Ishikawa (cell line): ENCODE results near the gene TRMT10B.

Source experiments
- CEBPB ChIP-seq: IDR thresholded peaks from 2 replicates; pipeline ENCODE4 v1.6.1; 2012
- CREB1 ChIP-seq: IDR thresholded peaks from 2 replicates; pipeline ENCODE4 v1.6.1; 2012; ENCODE audit warnings: low read depth
- EGR1 ChIP-seq: IDR thresholded peaks from 2 replicates; pipeline ENCODE4 v1.6.1; 2012
- EP300 ChIP-seq: IDR thresholded peaks from 2 replicates; pipeline ENCODE4 v1.6.1; 2012; ENCODE audit warnings: borderline replicate concordance
- FOXM1 ChIP-seq: IDR thresholded peaks from 2 replicates; pipeline ENCODE4 v1.6.1; 2012; ENCODE audit warnings: low read depth, borderline replicate concordance
- MAX ChIP-seq: IDR thresholded peaks from 2 replicates; pipeline ENCODE4 v1.6.1; 2012
- NFIC ChIP-seq: IDR thresholded peaks from 2 replicates; pipeline ENCODE4 v1.6.1; 2012
- RAD21 ChIP-seq: IDR thresholded peaks from 2 replicates; pipeline ENCODE4 v1.6.1; 2012; ENCODE audit warnings: low read depth
- REST ChIP-seq: IDR thresholded peaks from 2 replicates; pipeline ENCODE4 v1.6.1; 2012; ENCODE audit warnings: low read depth, mild to moderate bottlenecking
- TAF1 ChIP-seq: IDR thresholded peaks from 2 replicates; pipeline ENCODE4 v1.6.1; 2012; ENCODE audit warnings: low read depth, mild to moderate bottlenecking
- TCF12 ChIP-seq: IDR thresholded peaks from 2 replicates; pipeline ENCODE4 v1.6.1; 2012; ENCODE audit warnings: low read depth
- TEAD4 ChIP-seq: IDR thresholded peaks from 2 replicates; pipeline ENCODE4 v1.6.1; 2012
- USF1 ChIP-seq: IDR thresholded peaks from 2 replicates; pipeline ENCODE4 v1.6.1; 2012
- YY1 ChIP-seq: IDR thresholded peaks from 2 replicates; pipeline ENCODE4 v1.6.1; 2012; ENCODE audit warnings: low read depth
- ZBTB7A ChIP-seq: IDR thresholded peaks from 2 replicates; pipeline ENCODE4 v1.6.1; 2012; ENCODE audit warnings: low read depth

TRMT10B gene

GRCh38 chr9:37806271-37806670 is 52.7 kb downstream of the TRMT10B start:
- TF ChIP-seq ZBTB7A (no peak), CEBPB (no peak), USF1 (no peak), RAD21 (no peak), EP300 (no peak), TEAD4 (no peak), TCF12 (no peak), EGR1 (no peak), FOXM1 (no peak), MAX (no peak), CREB1 (no peak)

GRCh38 chr9:37811906-37812476 is 58.4 kb downstream of the TRMT10B start:
- no peak for TF ChIP-seq CEBPB
- no peak for TF ChIP-seq NFIC
- TF ChIP-seq REST: no peak
- no peak for TF ChIP-seq RAD21
- TF ChIP-seq CREB1: no peak
- TF ChIP-seq FOXM1: no peak
- TF ChIP-seq MAX: no peak
- TF ChIP-seq EGR1: no peak
- TF ChIP-seq TEAD4: no peak

GRCh38 chr9:37812773-37813379 is 59.3 kb downstream of the TRMT10B start:
- TF ChIP-seq NFIC: no peak
- no peak for TF ChIP-seq FOXM1
- no peak for TF ChIP-seq ZBTB7A
- no peak for TF ChIP-seq CEBPB
- no peak for TF ChIP-seq TCF12
- TF ChIP-seq REST: no peak
- no peak for TF ChIP-seq EP300
- no peak for TF ChIP-seq USF1

- TF ChIP-seq CREB1 (no peak), EGR1 (no peak)
Measured at GRCh38 chr9:37818849-37819248, 65.2 kb downstream of the TRMT10B start.

- TF ChIP-seq USF1: no peak
- no peak for TF ChIP-seq TCF12
- no peak for TF ChIP-seq EGR1
- TF ChIP-seq TEAD4: no peak
- no peak for TF ChIP-seq RAD21
- no peak for TF ChIP-seq ZBTB7A
- no peak for TF ChIP-seq TAF1
- TF ChIP-seq FOXM1: no peak
Measured at GRCh38 chr9:37820142-37820541, 66.5 kb downstream of the TRMT10B start.

GRCh38 chr9:37827483-37828165 is 74.0 kb downstream of the TRMT10B start:
- TF ChIP-seq YY1 (no peak), TEAD4 (no peak), CREB1 (no peak), ZBTB7A (no peak), TAF1 (no peak), EGR1 (no peak), RAD21 (no peak), REST (no peak), MAX (no peak), CEBPB (no peak)
